ENCODE measurements around the gene SLC46A2. TPM values are rescaled to one million over a fixed set of nuclear protein-coding genes. Genes with fewer than 3 reads are reported as not detected.

SLC46A2 gene
- total RNA-seq, 6 donors from 2014 or later, result 9.1 to 23.6 (median 14.8) TPM

DNA sequence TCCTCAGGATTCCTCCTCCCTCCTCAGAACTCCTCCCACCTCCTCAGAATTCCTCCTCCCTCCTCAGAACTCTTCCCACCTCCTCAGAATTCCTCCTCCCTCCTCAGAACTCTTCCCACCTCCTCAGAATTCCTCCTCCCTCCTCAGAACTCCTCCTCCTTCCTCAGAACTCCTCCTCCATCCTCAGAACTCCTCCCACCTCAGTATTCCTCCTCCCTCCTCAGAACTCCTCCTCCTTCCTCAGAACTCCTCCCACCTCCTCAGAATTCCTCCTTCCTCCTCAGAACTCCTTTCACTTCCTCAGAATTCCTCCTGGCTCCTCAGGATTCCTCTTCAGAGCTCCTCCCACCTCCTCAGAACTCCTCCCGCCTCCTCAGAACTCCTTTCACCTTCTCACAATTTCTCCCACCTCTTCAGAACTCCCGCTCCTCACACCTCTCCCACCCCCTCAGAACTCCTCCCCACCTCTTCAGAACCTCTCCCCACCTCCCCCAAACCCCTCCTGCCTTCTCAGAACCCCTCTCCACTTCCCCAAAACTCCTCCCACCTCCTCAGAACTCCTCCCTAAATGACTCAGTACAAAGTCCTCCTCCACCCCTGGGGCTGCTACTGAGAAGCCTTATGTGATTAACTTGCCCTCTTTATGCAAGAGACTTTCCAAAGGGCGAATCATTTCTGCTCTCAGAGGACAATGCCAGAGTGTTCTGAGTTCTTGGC, 23.2 kb downstream of the SLC46A2 start:
- no peaks in the 10 kb centered on the region for H3K27me3 ChIP-seq
- H3K36me3 ChIP-seq, result peaks cover 3 to 31% (median 15%) of the 10 kb centered on the region in 4 donors
- TF ChIP-seq POLR2AphosphoS5 (IDR thresholded peaks at IDR 0.05) (peak in 1 of 2 donors; percentile 67), EP300 (IDR thresholded peaks at IDR 0.05) (no peak), POLR2A (IDR thresholded peaks at IDR 0.05) (peak in 1 of 4 donors; percentile 39), CTCF (IDR thresholded peaks at IDR 0.05) (no peak)
- DNase-seq (peak in 1 of 2 donors; percentile 77), ATAC-seq (ENCODE audit: low FRiP score in 2 of 2) (peak; percentile 72 to 83)
- WGBS, 2 donors, result 37 to 41% methylated on average over 3 of the region's 3 CpGs
- H3K4me3 ChIP-seq, result no peak overlapping the region
- no peaks in the 10 kb centered on the region for H3K9me3 ChIP-seq
- peak overlapping the region; percentile 4 to 75 (median 56) for H3K27ac ChIP-seq
- peaks cover 20 to 47% (median 41%) of the 10 kb centered on the region in 4 donors for H3K4me1 ChIP-seq

DNA sequence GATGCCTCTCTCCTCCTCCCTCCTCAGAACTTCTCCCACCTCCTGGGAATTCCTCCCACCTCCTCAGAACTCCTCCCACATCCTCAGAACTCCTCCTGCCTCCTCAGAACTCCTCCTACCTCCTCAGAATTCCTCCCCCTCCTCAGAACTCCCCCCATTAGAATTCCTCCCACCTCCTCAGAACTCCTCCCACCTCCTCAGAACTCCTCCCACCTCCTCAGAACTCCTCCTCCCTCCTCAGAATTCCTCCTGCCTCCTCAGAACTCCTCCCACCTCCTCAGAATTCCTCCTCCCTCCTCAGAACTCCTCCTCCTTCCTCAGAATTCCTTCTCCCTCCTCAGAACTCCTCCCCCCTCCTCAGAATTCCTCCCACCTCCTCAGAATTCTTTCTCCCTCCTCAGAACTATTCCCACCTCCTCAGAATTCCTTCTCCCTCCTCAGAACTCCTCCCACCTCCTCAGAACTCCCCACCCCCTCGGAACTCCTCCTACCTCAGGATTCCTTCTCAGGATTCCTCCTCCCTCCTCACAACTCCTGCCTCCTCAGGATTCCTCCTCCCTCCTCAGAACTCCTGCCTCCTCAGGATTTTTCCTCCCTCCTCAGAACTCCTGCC, 23.9 kb downstream of the SLC46A2 start:
- Histone ChIP-seq H3K27ac (peak overlapping the region in 3 of 4 donors; percentile 38 to 75 (median 69)), H3K4me1 (peaks cover 27 to 53% (median 48%) of the 10 kb centered on the region in 4 donors), H3K9me3 (no peaks in the 10 kb centered on the region), H3K4me3 (no peak overlapping the region), H3K27me3 (no peaks in the 10 kb centered on the region), H3K36me3 (peaks cover 3 to 31% (median 13%) of the 10 kb centered on the region in 4 donors)
- ATAC-seq (ENCODE audit: low FRiP score in 2 of 2) (peak in 1 of 2 donors; percentile 52), DNase-seq (no peak)
- 85 to 93% methylated on average over 1 of the region's 1 CpG for WGBS, 2 donors
- TF ChIP-seq POLR2AphosphoS5 (IDR thresholded peaks at IDR 0.05), result peak in 1 of 2 donors; percentile 9
- no peak for TF ChIP-seq CTCF (IDR thresholded peaks at IDR 0.05)

- H3K9me3 ChIP-seq, result no peaks in the 10 kb centered on the region
- H3K27ac ChIP-seq, result peak overlapping the region in 2 of 4 donors; percentile 17 to 52
- H3K36me3 ChIP-seq, result peaks cover 0 to 25% (median 9%) of the 10 kb centered on the region in 4 donors
- peaks cover 36 to 67% (median 63%) of the 10 kb centered on the region in 4 donors for H3K4me1 ChIP-seq
- DNase-seq, result peak in 1 of 2 donors; percentile 30
- no peak overlapping the region for H3K4me3 ChIP-seq
- WGBS, 2 donors, result 94 to 100% methylated on average over 6 to 7 of the region's 7 CpGs
- no peak for TF ChIP-seq POLR2AphosphoS5 (IDR thresholded peaks at IDR 0.05)
- no peak for TF ChIP-seq POLR2A (IDR thresholded peaks at IDR 0.05)
- no peaks in the 10 kb centered on the region for H3K27me3 ChIP-seq
- ATAC-seq (ENCODE audit: low FRiP score in 2 of 2), result no peak
These were observed 25.7 kb downstream of the SLC46A2 start for GRCh38 chr9:112864982-112865381.

GRCh38 chr9:112864403-112864802, 26.3 kb downstream of the SLC46A2 start:
- Histone ChIP-seq H3K4me1 (peaks cover 38 to 69% (median 69%) of the 10 kb centered on the region in 4 donors), H3K27ac (peak overlapping the region in 3 of 4 donors; percentile 75 to 84 (median 78))
- no peak for ATAC-seq (ENCODE audit: low FRiP score in 2 of 2)

More at GRCh38 chr9:112864403-112864802, 26.3 kb downstream of the SLC46A2 start:
- H3K36me3 ChIP-seq, result peaks cover 0 to 20% (median 8%) of the 10 kb centered on the region in 4 donors
- no peaks in the 10 kb centered on the region for H3K27me3 ChIP-seq
- H3K9me3 ChIP-seq, result no peaks in the 10 kb centered on the region
- TF ChIP-seq EP300 (IDR thresholded peaks at IDR 0.05), result no peak
- no peak for TF ChIP-seq CTCF (IDR thresholded peaks at IDR 0.05)
- TF ChIP-seq POLR2AphosphoS5 (IDR thresholded peaks at IDR 0.05), result no peak
- no peak for TF ChIP-seq POLR2A (IDR thresholded peaks at IDR 0.05)
- no peak for DNase-seq
- 54 to 92% methylated on average over 2 to 3 of the region's 3 CpGs for WGBS, 2 donors
- no peak overlapping the region for H3K4me3 ChIP-seq
